ENCODE data around the gene ANKFY1.
"Not testable (repeated sequence)": the region's sequence is repeated elsewhere in the genome, so short reads cannot be mapped to it uniquely, and the experiment has no call there.

Gene ANKFY1

DNA sequence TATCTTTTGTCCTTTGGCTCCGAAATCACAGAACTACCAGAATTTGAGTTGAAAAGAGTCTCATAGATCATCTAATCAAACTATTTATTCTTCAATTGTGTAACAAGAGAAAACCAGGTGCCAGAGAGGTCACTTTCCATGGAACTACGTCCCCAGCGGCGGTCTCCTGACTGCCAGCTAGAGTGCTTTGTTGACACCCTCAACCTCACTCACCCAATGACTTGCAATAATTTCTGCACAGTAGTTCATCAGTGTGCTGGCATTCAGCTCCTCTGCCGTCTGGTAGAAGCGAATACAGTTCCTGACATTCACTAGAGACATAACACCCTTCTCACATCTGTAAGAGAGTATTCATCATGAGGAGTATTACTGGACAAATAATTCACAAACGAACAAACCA is 54.2 kb downstream of the ANKFY1 start:
- no peak for FAIRE-seq

DNA sequence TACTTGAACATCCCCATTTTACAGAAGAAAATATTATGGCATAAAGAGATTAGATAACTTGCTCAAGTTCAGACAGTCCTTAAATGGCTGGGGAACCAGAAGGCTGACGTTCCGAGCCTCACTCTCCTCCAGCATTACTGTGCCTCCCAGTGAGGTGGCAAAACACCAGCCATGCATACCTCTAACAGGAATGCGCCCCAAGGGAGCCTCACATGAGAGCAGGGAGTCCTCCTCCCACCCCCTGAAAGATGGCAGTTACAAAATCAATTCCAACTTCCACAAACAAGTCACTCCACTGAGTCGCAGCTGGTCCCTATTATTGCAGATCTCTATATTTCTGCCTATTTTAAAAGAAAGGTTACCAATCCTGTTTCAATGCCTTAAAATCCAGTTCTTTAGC is 55.5 kb downstream of the ANKFY1 start:
- no peak for FAIRE-seq

DNA sequence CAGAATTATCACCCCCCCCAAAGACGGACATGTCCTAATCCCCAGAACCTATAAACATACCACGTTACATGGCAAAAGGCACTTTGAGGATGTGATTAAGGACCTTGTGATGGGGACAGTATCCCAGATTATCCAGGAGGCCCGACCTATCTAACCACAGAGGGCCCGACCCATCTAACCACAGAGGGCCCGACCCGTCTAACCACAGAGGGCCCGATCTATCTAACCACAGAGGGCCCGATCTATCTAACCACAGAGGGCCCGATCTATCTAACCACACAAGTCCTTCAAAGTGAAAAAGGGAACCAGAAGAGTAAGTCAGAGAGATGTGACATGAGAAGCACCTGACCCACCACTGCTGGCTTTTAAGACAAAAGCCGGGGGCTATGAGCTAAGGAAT is 56.8 kb downstream of the ANKFY1 start:
- FAIRE-seq: no peak

DNA sequence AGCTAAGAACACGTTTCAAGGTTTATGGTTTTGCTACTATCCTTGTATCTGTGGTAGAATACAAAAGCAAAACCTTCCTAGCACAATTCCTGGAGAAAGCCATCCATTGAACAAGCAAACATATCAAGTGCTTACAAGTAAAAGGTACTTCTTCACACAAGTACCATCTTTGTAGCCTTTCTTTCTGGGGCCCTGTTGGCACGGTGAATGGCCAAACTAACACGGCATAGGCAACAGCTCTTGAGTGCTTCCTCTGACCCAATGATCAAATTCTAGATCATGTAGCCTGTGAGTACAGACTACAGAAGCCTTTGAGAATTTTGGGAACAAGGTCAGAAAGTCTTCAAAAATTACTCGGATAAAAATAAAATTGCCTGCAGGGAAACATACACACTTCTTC is 57.9 kb downstream of the ANKFY1 start:
- FAIRE-seq: no peak

DNA sequence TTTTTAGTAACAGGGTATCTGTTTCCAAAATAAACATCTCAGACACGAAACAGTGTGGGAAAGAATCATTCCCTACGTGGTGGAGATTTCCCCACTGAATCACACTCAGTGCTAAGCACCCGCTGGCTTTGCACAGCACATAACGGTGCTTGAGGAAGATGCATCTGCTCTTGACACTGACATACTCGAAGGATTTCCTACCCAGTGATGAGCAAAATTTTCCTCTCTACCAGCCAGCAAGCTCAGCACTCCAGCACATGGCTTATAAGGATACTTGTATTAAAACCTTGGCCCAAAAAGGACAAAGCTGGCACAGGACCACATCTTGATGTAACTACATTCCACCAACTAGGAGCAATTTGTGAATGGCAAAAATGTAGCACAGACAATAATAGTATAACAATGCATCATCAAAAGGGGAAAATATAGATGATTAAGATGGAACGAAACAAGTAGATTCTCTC is 59.0 kb downstream of the ANKFY1 start:
- no peak for FAIRE-seq

DNA sequence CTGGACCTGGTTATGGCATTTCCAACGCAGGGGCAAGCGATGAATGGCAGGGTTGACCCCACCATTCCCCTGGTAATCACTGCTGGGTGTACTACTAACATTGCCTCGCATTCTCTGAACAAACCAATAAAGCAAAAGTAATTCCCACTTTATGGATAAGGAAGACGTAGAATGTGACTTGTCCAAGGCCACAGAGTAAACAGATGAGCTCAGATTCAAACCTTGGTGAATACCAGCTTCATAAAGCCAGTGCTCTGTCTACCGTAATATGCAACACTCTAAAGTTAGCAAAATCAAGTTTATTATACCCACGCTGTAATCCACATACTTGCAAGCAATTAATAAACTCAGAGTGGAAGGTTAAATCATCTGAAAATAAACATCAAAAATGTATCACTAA is 59.6 kb downstream of the ANKFY1 start:
- no peak for FAIRE-seq

DNA sequence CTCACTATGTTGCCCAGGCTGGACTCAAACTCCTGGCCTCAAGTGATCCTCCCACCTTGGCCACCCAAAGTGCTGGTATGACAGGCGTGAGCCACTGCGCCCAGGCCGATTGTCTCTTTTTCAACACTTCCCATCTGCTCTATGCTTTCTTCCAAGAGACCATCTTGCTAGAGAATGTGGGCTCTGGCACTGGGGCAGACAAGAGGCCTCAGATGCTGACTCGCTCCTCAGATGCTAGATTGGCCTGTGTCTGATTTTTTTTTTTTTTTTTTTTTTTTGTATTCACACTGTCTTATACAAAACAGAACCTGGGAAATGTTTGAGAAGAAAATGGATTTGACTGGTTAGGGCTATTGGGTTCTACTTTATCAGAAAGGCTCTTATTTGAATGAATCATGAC is 62.6 kb downstream of the ANKFY1 start:
- FAIRE-seq: no peak

DNA sequence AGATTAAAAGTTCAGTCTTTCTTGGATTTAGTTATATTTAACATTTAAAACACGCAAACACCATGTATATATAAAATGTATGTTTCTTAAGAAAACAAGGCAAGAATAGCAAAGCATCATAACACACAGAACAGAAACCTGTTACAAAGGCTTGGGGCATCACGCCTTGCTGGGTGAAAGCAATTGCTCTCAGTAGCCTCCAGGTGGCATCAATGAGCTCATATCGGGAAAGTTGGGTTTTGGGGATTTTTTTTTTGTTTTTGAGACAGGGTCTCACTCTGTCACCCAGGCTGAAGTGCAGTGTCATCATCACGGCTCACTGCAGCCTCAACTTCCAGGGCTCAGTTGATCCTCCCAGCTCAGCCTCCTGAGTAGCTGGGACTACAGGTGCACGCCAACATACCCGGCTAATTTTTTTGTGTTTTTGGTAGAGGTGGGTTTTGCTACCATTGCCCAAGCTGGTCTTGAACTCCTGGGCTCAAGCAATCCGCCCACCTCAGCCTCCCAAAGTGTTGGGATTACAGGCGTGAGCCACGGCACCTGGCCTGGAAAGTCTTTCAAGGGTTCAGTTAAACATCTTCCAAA is 63.9 kb downstream of the ANKFY1 start:
- peak; percentile 85 for FAIRE-seq

DNA sequence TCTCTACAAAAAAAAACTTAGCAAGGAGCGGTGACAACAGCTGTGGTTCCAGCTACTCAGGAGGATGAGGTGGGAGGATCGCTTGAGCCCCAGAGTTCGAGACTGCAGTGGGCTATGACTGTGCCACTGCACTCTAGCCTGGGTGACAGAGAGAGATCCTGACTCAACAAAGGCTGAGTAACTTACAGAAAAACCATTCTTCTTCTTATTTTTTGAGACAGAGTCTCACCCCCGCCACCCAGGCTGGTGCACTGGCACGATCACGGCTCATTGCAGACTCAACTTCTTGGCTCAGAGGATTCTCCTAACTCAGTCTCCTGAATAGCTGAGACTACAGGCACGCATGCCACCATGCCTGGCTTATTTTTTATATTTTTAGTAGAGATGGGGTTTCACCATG is 64.8 kb downstream of the ANKFY1 start:
- no peak for FAIRE-seq

DNA sequence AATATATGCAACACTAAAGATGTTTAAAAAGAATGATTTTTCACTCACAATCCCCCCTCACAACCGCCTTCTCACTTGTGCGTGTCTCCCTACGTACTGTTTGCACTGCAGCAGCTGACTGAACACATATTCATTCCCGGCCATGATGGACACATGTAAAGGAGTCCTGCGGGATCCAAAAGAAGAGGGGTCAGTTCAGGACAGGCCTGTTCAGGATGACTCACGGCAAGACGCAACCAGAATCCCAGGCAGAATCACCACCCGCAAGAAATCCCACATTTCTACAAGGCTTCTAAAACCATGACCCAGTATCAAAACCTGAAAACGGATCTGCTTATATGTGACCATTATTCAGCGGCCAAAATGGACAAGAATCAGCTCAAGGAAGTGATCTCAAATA is 68.5 kb downstream of the ANKFY1 start:
- no peak for FAIRE-seq

DNA sequence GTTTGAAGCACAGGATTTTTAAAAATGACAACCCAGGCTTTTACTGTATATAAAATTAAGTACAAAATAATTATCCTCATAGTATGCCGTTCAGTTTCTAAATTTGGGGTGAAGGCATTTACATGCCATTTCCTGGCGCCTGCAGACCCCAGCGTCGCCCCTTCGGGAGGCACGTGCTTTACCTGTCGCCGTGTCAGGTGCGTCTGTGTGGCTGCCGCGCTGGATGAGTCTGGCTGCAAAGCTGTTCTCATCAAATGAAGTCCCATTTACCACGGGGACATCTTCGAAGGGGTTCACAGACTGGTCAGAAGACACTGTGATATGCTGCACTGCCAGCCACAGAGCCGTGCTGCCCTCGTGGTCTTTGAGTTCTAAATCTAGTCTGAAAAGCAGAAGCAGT is 69.0 kb downstream of the ANKFY1 start:
- no peak for FAIRE-seq

DNA sequence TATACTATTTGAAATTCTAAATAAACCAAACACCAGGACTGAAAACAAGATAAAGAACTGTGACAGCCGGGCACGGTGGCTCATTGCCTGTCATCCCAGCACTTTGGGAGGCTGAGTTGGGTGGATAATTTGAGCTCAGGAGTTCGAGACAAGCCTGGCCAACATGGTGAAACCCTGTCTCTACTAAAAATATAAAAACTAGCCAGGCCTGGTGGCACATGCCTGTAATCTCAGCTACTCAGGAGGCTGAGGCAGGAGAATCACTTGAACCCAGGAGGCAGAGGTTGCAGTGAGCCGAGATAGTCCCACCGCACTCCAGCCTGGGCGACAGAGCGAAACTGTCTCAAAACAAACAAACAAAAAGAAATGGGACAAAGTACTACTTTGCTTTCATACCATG is 73.0 kb downstream of the ANKFY1 start:
- FAIRE-seq: not testable (repeated sequence)

DNA sequence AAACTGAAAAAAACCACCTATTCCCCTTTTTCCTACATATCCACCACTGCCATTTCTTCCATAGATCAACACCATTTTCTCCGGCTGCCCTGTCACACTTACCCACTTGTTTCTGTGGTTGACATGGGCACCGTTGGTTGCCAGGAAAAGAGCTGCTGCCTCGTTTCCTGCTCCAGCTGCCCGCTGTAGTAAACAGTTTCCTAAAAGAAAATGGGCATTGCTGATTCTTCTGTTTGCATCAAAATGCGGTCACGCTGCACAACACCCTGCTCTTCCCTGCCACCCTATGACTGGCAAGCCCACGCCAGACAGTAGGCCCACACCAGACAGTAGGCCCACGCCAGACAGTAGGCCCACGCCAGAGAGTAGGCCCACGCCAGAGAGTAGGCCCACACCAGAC is 74.5 kb downstream of the ANKFY1 start:
- no peak for FAIRE-seq

DNA sequence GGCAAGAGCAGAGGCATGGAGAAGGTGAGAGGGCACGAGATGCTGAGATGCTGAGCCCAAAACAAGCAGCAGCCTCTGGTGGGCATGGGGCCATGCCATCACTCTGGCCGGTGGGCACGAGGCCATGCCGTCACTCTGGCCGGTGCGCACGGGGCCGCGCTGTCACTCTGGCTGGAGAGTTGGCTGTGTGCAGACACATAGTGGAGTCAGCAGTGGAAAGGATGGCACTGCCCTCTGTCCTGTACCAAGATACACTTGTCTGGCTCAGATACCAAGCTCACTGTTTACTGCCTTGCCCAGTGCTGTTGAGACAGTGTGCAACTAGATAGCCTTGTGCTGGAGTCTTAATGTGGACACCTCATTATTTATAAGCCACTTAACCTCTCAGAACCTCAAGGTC is 75.7 kb downstream of the ANKFY1 start:
- no peak for FAIRE-seq

DNA sequence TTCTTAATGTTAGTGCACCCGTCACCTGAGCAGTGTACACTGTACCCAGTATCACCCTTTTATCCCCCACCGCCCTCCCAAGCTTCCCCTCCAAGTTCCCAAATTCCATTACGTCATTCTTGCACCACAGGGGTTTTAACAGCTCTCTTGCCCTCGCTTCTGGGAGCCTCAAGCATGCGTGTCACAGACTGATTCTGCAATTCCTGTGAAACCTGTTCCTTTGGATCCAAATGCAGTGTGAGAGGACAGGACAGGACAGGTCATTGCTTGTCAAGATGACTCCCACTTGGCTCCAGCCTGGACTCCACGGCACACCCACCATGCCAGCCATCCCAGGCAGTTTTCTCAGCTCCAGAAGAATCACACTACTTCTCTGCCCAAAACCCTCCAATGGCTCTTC is 76.7 kb downstream of the ANKFY1 start:
- no peak for FAIRE-seq

DNA sequence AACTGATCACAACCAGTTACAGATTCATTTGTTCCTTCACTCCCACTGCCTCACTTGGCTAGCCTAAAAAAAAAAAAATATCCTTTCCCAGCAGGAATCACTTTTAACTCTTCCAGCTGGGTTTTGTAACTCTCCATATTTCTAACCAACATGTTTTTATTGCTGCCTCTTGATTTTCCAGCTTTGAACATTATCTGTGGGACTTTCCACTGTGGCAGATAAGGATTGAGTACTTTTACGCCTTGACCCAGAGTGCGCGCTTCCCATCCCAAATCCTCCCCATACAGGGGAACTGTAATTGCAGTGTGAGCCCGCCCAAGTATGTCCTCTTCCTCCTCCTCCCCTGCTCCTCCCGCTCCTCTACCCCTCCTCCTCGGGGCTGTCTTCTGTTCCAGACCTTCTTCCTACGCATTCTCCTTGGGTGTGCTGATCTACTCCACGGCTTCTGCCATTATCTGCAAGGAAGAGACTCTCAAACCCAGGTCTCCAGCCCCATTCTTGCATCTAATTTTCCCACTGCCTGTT is 77.4 kb downstream of the ANKFY1 start:
- no peak for FAIRE-seq

DNA sequence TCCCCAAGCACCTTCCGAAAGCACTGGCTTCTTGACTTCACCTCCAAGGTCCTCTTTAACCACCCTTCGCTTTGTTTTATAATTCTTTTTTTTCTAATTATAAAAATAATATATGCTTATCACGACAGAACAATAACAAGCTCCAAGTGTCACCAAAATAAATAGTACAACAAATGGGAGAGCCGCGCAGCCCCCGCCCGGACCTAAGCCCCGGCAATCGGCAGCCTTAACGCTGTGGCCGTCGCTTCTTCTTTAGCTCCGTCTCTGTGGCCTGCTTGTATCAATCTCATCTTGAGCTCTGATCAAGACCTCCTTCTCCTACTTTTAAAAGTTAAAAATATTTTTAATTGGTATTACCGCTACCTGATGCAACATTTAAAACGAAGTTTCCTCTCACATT is 78.1 kb downstream of the ANKFY1 start:
- no peak for FAIRE-seq

DNA sequence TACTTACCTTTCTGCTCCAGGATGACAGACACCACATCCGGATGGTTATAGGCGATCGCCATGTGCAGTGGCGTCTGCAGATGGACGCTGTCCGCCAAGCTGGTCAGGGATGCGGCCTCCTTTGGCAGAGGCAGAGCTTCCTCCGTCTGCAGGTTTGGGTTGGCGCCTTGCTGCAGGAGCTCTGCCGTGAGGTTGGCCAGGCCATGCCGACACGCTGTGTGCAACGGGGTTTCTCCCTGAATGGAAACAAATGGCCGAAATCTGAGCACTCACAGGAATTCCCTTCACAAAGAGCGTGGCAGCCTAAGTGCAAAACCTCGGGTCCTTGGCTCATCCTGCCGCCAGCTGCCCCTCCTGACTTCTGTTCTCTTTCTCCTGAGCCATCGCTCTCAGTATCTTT is 79.0 kb downstream of the ANKFY1 start:
- FAIRE-seq: no peak

DNA sequence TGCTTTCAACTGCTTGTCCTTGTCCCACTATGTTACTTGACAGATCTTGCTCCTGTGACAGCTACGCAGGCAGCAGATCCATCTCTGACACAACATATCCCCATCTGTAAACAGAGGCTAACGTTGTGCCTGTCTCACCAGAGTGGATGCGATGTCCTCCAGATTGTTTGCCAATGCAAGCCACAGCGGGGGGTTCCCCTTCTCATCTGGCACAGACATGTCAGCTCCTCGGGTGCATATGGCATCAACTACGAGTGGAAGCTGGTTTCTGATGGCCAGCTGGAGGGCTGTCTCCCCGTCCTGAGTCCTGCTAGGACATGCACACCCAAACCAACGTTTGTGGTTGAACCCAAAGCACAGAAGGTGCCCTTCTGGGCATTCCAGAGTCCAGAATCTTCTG is 81.7 kb downstream of the ANKFY1 start:
- no peak for FAIRE-seq

DNA sequence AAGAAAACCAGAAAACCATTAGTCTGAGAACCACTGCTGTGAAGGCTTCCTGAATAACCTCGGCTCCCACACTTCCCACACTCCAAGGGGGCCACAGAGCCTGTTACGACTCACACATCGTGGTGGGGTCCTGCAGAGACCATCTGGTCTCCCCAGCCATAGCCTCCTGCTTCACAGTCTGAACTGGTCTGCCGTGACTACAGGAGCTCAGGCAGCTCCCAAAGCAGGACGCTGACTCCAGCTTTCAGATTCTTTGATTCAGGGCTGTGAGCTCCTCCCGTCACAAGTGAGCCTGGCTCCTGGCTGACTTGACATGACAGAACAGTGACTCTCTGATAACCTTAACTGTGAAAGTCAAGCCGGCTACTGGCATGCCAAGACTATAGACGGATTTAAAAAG is 83.0 kb downstream of the ANKFY1 start:
- no peak for FAIRE-seq

DNA sequence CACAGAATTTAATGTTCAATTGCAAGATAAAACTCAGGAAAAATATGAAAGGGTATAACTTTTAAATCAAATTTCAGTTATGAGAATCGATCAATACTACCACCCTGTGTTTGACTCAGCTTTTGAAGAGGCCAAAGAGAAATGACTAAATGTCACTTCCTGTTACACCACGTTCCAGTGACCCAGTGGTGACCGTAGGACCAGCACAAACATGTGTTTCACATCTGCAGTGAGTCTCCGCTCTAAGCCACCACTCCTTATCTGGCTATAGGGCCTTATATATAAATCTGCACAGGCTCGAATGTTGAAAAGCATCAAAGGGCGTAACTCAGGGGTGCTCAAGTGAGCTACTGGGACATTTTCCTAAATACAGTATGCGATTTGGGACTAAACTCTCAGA is 84.7 kb downstream of the ANKFY1 start:
- FAIRE-seq: no peak

DNA sequence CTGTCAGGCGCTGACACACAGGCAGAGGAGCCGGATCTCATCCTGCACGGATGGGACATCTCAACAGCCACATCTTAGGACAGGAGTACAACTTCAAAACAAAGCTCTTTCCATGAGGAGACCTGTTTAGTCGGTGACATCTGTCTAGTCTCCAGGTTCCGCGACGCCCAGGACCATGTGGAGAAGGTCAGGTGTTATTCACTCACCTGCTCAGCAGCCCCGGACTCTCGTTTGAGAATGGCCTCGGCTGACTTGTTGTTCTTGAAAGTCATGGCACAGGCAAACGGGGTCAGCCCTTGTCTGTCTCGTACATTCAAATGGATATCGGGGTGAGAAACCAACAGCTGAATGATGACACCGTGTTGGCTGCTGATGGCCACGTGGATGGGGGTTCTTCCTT is 85.1 kb downstream of the ANKFY1 start:
- FAIRE-seq: no peak

DNA sequence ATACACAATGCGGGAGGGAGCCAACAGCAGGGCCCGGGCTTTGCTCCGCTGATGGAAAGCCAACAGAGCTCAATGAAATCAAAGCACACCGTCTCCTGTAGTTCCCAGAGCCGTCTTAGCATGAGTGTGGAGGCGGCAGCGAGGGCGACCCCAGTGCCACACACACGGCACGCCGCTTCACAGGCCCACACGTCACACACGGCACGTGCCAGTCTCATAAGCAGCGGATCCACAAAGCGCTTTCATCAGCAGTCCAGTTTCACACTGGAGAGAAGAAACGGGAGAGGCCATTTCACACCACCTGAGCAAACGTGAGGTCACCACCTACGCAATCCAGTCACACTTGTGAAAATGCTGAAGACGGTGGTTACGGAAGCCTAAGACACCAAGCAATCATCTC is 86.0 kb downstream of the ANKFY1 start:
- no peak for FAIRE-seq

DNA sequence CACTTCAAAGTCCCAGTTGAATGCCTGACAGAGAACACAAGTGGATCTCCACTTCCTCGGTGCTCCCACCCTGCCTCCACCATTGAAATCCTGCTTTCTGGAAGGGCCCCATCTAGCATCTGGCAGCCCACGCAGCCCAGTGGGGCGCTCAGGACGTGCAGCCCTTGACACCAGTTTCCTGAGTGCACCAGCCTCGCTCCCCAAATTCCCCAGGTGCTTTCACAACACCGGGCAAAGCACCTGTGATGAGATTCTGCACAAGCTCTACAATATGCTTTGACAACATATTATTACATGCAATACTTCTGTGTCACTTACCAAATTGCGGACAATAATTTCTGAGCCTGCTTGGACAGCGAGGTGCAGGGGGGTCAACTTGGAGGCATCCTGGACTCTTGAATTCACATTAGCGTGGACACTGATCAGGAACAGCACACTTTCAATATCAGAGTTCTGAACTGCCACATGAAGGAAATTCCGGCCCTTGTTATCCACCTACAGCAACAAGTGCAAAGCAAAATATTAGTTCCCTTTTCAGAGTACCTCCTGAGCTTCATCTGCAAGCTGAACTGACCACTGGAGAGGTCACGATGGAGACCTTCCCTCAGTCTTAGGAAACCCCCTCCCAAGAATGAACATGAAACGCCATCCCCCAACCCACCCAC is 86.8 kb downstream of the ANKFY1 start:
- no peak for FAIRE-seq
